HL-60/S4 treated with phorbol 12-myristate 13-acetate at 8.2 ng/mL for 4 days and 3 days (cell line): ENCODE results near the gene BICDL1.

ENCODE experiments used
- in situ Hi-C: fragments of 300-500 bp; cut with MboI; formaldehyde crosslinking; loops from 2 replicates; pipeline ENCODE4 v1.15.0; 2022; ENCODE audit warnings: low sequenced_read_pairs

The BICDL1 gene

GRCh38 chr12:120099738-120100137 lies 110.7 kb downstream of the BICDL1 start:
- in situ Hi-C loops, result no loop called here

- in situ Hi-C loops, result no loop called here
These were observed 111.6 kb downstream of the BICDL1 start for GRCh38 chr12:120100630-120101029.

GRCh38 chr12:120101182-120101581 lies 112.1 kb downstream of the BICDL1 start:
- in situ Hi-C loops, result no loop called here

- in situ Hi-C loops, result no loop called here
These were observed 112.6 kb downstream of the BICDL1 start for GRCh38 chr12:120101617-120102016.

GRCh38 chr12:120102189-120103043 lies 113.4 kb downstream of the BICDL1 start:
- in situ Hi-C loops, result no loop called here

- in situ Hi-C loops, result no loop called here
These were observed 114.0 kb downstream of the BICDL1 start for GRCh38 chr12:120103044-120103338.

- in situ Hi-C loops, result no loop called here
These were observed 114.3 kb downstream of the BICDL1 start for GRCh38 chr12:120103371-120103770.

GRCh38 chr12:120106151-120106550 lies 117.1 kb downstream of the BICDL1 start:
- in situ Hi-C loops, result no loop called here

GRCh38 chr12:120109570-120110267 lies 120.7 kb downstream of the BICDL1 start:
- in situ Hi-C loops, result no loop called here

GRCh38 chr12:120110550-120111501 lies 121.8 kb downstream of the BICDL1 start:
- in situ Hi-C loops, result no loop called here

GRCh38 chr12:120115066-120115465 lies 126.0 kb downstream of the BICDL1 start:
- in situ Hi-C loops, result no loop called here

- in situ Hi-C loops, result no loop called here
These were observed 126.8 kb downstream of the BICDL1 start for GRCh38 chr12:120115692-120116440.

GRCh38 chr12:120116441-120116791 lies 127.4 kb downstream of the BICDL1 start, which contains the start of gene RAB35:
TSS of gene RAB35 (minus strand) at chr12:120116753. CDS start at chr12:120116650, 103 bp downstream.
- in situ Hi-C loops, result no loop called here

- in situ Hi-C loops, result no loop called here
These were observed 128.0 kb downstream of the BICDL1 start for GRCh38 chr12:120116792-120117651.

GRCh38 chr12:120117961-120118320 lies 128.9 kb downstream of the BICDL1 start:
- in situ Hi-C loops, result no loop called here

GRCh38 chr12:120118321-120119061 lies 129.5 kb downstream of the BICDL1 start:
- in situ Hi-C loops, result no loop called here

GRCh38 chr12:120119271-120119973 lies 130.4 kb downstream of the BICDL1 start:
- in situ Hi-C loops, result no loop called here

- in situ Hi-C loops, result no loop called here
These were observed 132.3 kb downstream of the BICDL1 start for GRCh38 chr12:120121343-120121742.
